Measurements from ENCODE around the gene SND1. TPM values are rescaled to one million over a fixed set of nuclear protein-coding genes. Genes with fewer than 3 reads are reported as not detected.

The SND1 gene
- total and polyA plus RNA-seq, 10 of the 15 experiments (the other 5 are each of a cell fraction or from before 2014, with no cell fraction given), result 52.4 to 270 (median 146) TPM

- Histone ChIP-seq H3K36me3 (ENCODE audit: control insufficient read depth in 2 of 2, insufficient read depth in 2 of 2, low read length in 1 of 2) (peaks cover 2 to 27% of the 10 kb centered on the region in 2 experiments), H3K79me2 (ENCODE audit: control insufficient read depth, insufficient read depth, low read length) (peaks cover 4% of the 10 kb centered on the region; the same call in 1 of the 2 replicates), H3K27me3 (replicated peaks in 1 of 2; ENCODE audit: control insufficient read depth in 2 of 2, insufficient read depth in 2 of 2, low read length in 1 of 2) (no peaks in the 10 kb centered on the region), H3K9me3 (replicated peaks; ENCODE audit: control insufficient read depth, insufficient read depth, low read length) (no peaks in the 10 kb centered on the region), H3K27ac (ENCODE audit: control insufficient read depth, insufficient read depth) (no peak overlapping the region), H4K20me1 (ENCODE audit: control insufficient read depth, insufficient read depth) (no peaks in the 10 kb centered on the region), H3K4me2 (ENCODE audit: control insufficient read depth, insufficient read depth) (no peak overlapping the region), H3K4me1 (ENCODE audit: control insufficient read depth, insufficient read depth, low read length) (peaks cover 10% of the 10 kb centered on the region), H3K9ac (ENCODE audit: control insufficient read depth, insufficient read depth, low read length) (no peak overlapping the region), H2AFZ (ENCODE audit: control insufficient read depth, low read depth, low read length) (no peak overlapping the region), H3K4me3 (no peak overlapping the region)
- ChIA-PET POLR2A (no interaction called here), CTCF (no interaction called here), RAD21 (ENCODE audit: unreplicated experiment) (no interaction called here), SMC1A (ENCODE audit: uncharacterized antibody, unreplicated experiment) (interaction anchor here (1.2 to 1.5 kb wide), 2 partner anchors 35 to 50 kb away, joined by 3 to 4 read pairs; no protein-coding TSS in a partner anchor)
- no TSS peak for BruUV-seq (replicated peaks)
- DNase-seq (ENCODE audit: low read depth, low spot score) (no peak), FAIRE-seq (no peak), ATAC-seq (no peak)
- intact Hi-C loops (cut with micrococcal nuclease; ENCODE audit: unreplicated experiment) (no loop called here), in situ Hi-C loops (cut with MboI) (no loop called here)
- TF ChIP-seq BHLHE40 (IDR thresholded peaks at IDR 0.05; ENCODE audit: borderline replicate concordance in 1 of 2, low read depth in 2 of 2, low read length in 1 of 2) (no peak), RUNX3 (IDR thresholded peaks at IDR 0.05; ENCODE audit: low read length) (no peak), SMAD5 (IDR thresholded peaks at IDR 0.05; ENCODE audit: low read depth) (no peak), ATF2 (IDR thresholded peaks at IDR 0.05; ENCODE audit: low read length) (no peak), NFYB (IDR thresholded peaks at IDR 0.05; ENCODE audit: insufficient read depth, low read depth, low read length) (no peak), STAT3 (IDR thresholded peaks at IDR 0.05; ENCODE audit: low read depth, low read length) (no peak), BCLAF1 (IDR thresholded peaks at IDR 0.05) (no peak), CREB1 (IDR thresholded peaks at IDR 0.05; ENCODE audit: low read depth) (no peak), HDGF (IDR thresholded peaks at IDR 0.05) (no peak), ETV6 (conservative IDR thresholded peaks at IDR 0.05 in 1 of 2, IDR thresholded peaks at IDR 0.05 in 1 of 2; ENCODE audit: borderline replicate concordance in 1 of 2, low read depth in 1 of 2) (no peak), EED (IDR thresholded peaks at IDR 0.05; ENCODE audit: low read depth) (no peak)
- WGBS (ENCODE audit: insufficient coverage, insufficient replicate concordance, low lambda C conversion rate, missing lambda C conversion rate), result 100% methylated on average over 1 of the region's 1 CpG
Measured at GRCh38 chr7:127893547-127893946, 241.6 kb downstream of the SND1 start.

Data from GM12878 (cell line).